Measurements from ENCODE around the gene ALG12. TPM values are rescaled to one million over a fixed set of nuclear protein-coding genes. Genes with fewer than 3 reads are reported as not detected.

Gene ALG12
- total and polyA plus RNA-seq, 2 of the 8 experiments (the other 6 are each of a cell fraction or from before 2014, with no cell fraction given) = 13.4 to 22.5 TPM

- Histone ChIP-seq H3K36me3 (ENCODE audit: control insufficient read depth in 2 of 4, insufficient read depth in 4 of 4, low read length in 3 of 4) (peaks cover 0 to 9% (median under 1%) of the 10 kb centered on the region in 4 experiments; a peak in 3 of 8 replicates), H2AK5ac (ENCODE audit: low read depth, low read length) (no peak overlapping the region)
Observed at GRCh38 chr22:49896201-49896600, 22.0 kb downstream of the ALG12 start.

More at GRCh38 chr22:49896201-49896600, 22.0 kb downstream of the ALG12 start:
- H3K27ac ChIP-seq (ENCODE audit: low read depth, low read length) = no peak overlapping the region
- no peak overlapping the region for H3K4ac ChIP-seq (replicated peaks; ENCODE audit: insufficient read length, low read depth, low read length)
- no peak overlapping the region for H3K18ac ChIP-seq (ENCODE audit: extremely low read depth, low read length)
- 86% methylated on average over 5 of the region's 5 CpGs; no CpG with 5 or more reads in 1 of the 2 experiments for WGBS, 2 experiments (ENCODE audit: extremely low coverage in 1 of 2, insufficient coverage in 1 of 2, insufficient read length in 1 of 2, insufficient replicate concordance in 2 of 2, low coverage in 1 of 2, low lambda C conversion rate in 2 of 2, missing lambda C conversion rate in 1 of 2)
- no peak overlapping the region for H3K4me2 ChIP-seq (ENCODE audit: insufficient read depth in 1 of 2, low read depth in 2 of 2, low read length in 2 of 2)
- no peak overlapping the region for H4K5ac ChIP-seq (ENCODE audit: insufficient read length, low read depth, low read length)
- no peak overlapping the region for H3K4me3 ChIP-seq (ENCODE audit: extremely low read depth in 1 of 4, insufficient read depth in 2 of 4, low read depth in 3 of 4, low read length in 4 of 4)
- no peak overlapping the region for H2BK15ac ChIP-seq (ENCODE audit: low read length)
- no peak overlapping the region for H2BK120ac ChIP-seq (replicated peaks; ENCODE audit: low read depth, low read length)
- H4K20me1 ChIP-seq (replicated peaks in 1 of 2; ENCODE audit: control insufficient read depth in 1 of 2, insufficient read depth in 2 of 2, low read length in 2 of 2) = peaks cover 0 to 2% of the 10 kb centered on the region in 2 experiments
- H3K23me2 ChIP-seq (ENCODE audit: low read depth, low read length) = no peaks in the 10 kb centered on the region
- no peak overlapping the region for H2BK5ac ChIP-seq (ENCODE audit: low read depth, low read length)
- H3K23ac ChIP-seq (ENCODE audit: insufficient read length) = no peak overlapping the region
- no peaks in the 10 kb centered on the region for H3K79me2 ChIP-seq (ENCODE audit: control insufficient read depth in 1 of 2, insufficient read depth in 2 of 2, low read length in 2 of 2)
- DNase-seq (ENCODE audit: low read depth in 1 of 2, low spot score in 2 of 2) (no peak), FAIRE-seq (no peak)
- TF ChIP-seq SIN3A (conservative IDR thresholded peaks at IDR 0.05 in 1 of 2, IDR thresholded peaks at IDR 0.05 in 1 of 2; ENCODE audit: low read depth in 1 of 2, low read length in 2 of 2) (no peak), SIRT6 (IDR thresholded peaks at IDR 0.05; ENCODE audit: low read length) (no peak), KDM5A (IDR thresholded peaks at IDR 0.05; ENCODE audit: low read length) (no peak), BACH1 (IDR thresholded peaks at IDR 0.05; ENCODE audit: low read length) (no peak), RXRA (IDR thresholded peaks at IDR 0.05; ENCODE audit: insufficient read depth, low read depth, low read length) (no peak), TEAD4 (IDR thresholded peaks at IDR 0.05; ENCODE audit: low read depth, low read length) (no peak), CBX8 (IDR thresholded peaks at IDR 0.05; ENCODE audit: borderline replicate concordance, low read depth, low read length) (no peak), RAD21 (IDR thresholded peaks at IDR 0.05 in 1 of 2, conservative IDR thresholded peaks at IDR 0.05 in 1 of 2; ENCODE audit: low read depth in 2 of 2, low read length in 2 of 2) (no peak)
- no peak overlapping the region for H3K9ac ChIP-seq (replicated peaks in 1 of 4; ENCODE audit: extremely low read depth in 1 of 4, low read depth in 3 of 4, low read length in 3 of 4)
- H4K91ac ChIP-seq (replicated peaks; ENCODE audit: insufficient read length, low read length) = no peak overlapping the region
- H2BK20ac ChIP-seq (ENCODE audit: low read length) = no peak overlapping the region
- H3K4me1 ChIP-seq (replicated peaks in 1 of 4; ENCODE audit: control insufficient read depth in 3 of 4, insufficient read depth in 4 of 4, low read length in 3 of 4) = no peaks in the 10 kb centered on the region
- H3K9me3 ChIP-seq (ENCODE audit: insufficient read depth in 2 of 2, low read depth in 1 of 2, low read length in 1 of 2) = peaks cover 0 to 5% of the 10 kb centered on the region in 2 experiments; a peak in 2 of 4 replicates
- POLR2A ChIA-PET (ENCODE audit: partially characterized antibody) = no interaction called here
- CTCF ChIA-PET (ENCODE audit: partially characterized antibody) = interaction anchor here (1.0 kb wide), 1 partner anchor 97 kb away, joined by 3 read pairs; no protein-coding TSS in a partner anchor
- H2BK12ac ChIP-seq (ENCODE audit: low read depth, low read length) = no peak overlapping the region
- no peak overlapping the region for H2AFZ ChIP-seq (ENCODE audit: low read length)
- no peaks in the 10 kb centered on the region for H3K79me1 ChIP-seq (ENCODE audit: low read depth, low read length)
- no peak overlapping the region for H3K14ac ChIP-seq (ENCODE audit: insufficient read length)
- H3K56ac ChIP-seq (replicated peaks; ENCODE audit: insufficient read length, low read depth, low read length) = no peak overlapping the region
- H3K27me3 ChIP-seq (replicated peaks in 1 of 4; ENCODE audit: control insufficient read depth in 3 of 4, extremely low read depth in 1 of 4, insufficient read depth in 3 of 4, low read length in 3 of 4) = no peaks in the 10 kb centered on the region
- no peak overlapping the region for H4K8ac ChIP-seq (ENCODE audit: extremely low read depth, insufficient read depth, low read length)

Data from H1 (cell line).